ENCODE results near the gene TMEM38B.

- TF ChIP-seq RARB (CRISPR knock-in tag; IDR thresholded peaks at IDR 0.05) (no peak), CSDC2 (CRISPR knock-in tag; IDR thresholded peaks at IDR 0.05) (no peak), BACH2 (CRISPR knock-in tag; IDR thresholded peaks at IDR 0.05; ENCODE audit: borderline replicate concordance) (no peak), ARNTL (CRISPR knock-in tag; IDR thresholded peaks at IDR 0.05; ENCODE audit: borderline replicate concordance, low read depth) (no peak), ZFP3 (CRISPR knock-in tag; IDR thresholded peaks at IDR 0.05) (no peak), PATZ1 (CRISPR knock-in tag; IDR thresholded peaks at IDR 0.05; ENCODE audit: borderline replicate concordance) (no peak)
Observed at GRCh38 chr9:105658351-105658750, 36.0 kb upstream of the TMEM38B start.
